VCaP (cell line): ENCODE measurements around the gene B3GALT5.
A peak's percentile ranks its signal among the peaks of the same experiment; 100 is the strongest.

ENCODE experiments used
- H3K27ac ChIP-seq: fragments of 450-650 bp; 2 replicates; pipeline ENCODE4 v1.5.1; 2017
- CTCF ChIP-seq: fragments of 450-650 bp; conservative IDR thresholded peaks from 2 replicates; pipeline ENCODE4 v1.5.1; 2017; ENCODE audit warnings: mild to moderate bottlenecking, moderate library complexity

The B3GALT5 gene

GRCh38 chr21:39611551-39612190 lies 1.1 kb upstream of the B3GALT5 start:
- TF ChIP-seq CTCF: no peak
- H3K27ac ChIP-seq: peak overlapping the region; percentile 85; the same call in 1 of the 2 replicates

GRCh38 chr21:39613041-39613934 lies 548 bp downstream of the B3GALT5 start:
- H3K27ac ChIP-seq: peak overlapping the region; percentile 85
- TF ChIP-seq CTCF: peak; percentile 57

- TF ChIP-seq CTCF: no peak
- peak overlapping the region; percentile 85 for H3K27ac ChIP-seq
Observed at GRCh38 chr21:39616211-39616772, 3.6 kb downstream of the B3GALT5 start.

GRCh38 chr21:39620856-39621255 lies 8.1 kb downstream of the B3GALT5 start:
- TF ChIP-seq CTCF: no peak
- H3K27ac ChIP-seq: no peak overlapping the region

- TF ChIP-seq CTCF: no peak
Observed at GRCh38 chr21:39625211-39625895, 12.6 kb downstream of the B3GALT5 start.

GRCh38 chr21:39628385-39628784 lies 15.6 kb downstream of the B3GALT5 start:
- no peak for TF ChIP-seq CTCF
- no peak overlapping the region for H3K27ac ChIP-seq

More at GRCh38 chr21:39625211-39625895, 12.6 kb downstream of the B3GALT5 start:
- H3K27ac ChIP-seq: no peak overlapping the region

GRCh38 chr21:39630191-39630591 lies 17.5 kb downstream of the B3GALT5 start:
- peak overlapping the region; percentile 53 for H3K27ac ChIP-seq
- TF ChIP-seq CTCF: no peak
